22Rv1 (cell line): ENCODE measurements around the gene IL17RB.

Experiments used
- H3K27ac ChIP-seq: fragments of 450-650 bp; 2 replicates; pipeline ENCODE4 v1.5.1; 2017
- CTCF ChIP-seq: fragments of 450-650 bp; IDR thresholded peaks from 2 replicates; pipeline ENCODE4 v1.5.1; 2017; ENCODE audit warnings: mild to moderate bottlenecking
- ZFX ChIP-seq: fragments of 450-650 bp; IDR thresholded peaks from 2 replicates; pipeline ENCODE4 v1.6.1; 2017; ENCODE audit warnings: antibody characterized with exemption, borderline replicate concordance

The IL17RB gene

GRCh38 chr3:53900666-53901331 is 54.4 kb downstream of the IL17RB start:
- TF ChIP-seq CTCF = no peak
- no peak for TF ChIP-seq ZFX

DNA sequence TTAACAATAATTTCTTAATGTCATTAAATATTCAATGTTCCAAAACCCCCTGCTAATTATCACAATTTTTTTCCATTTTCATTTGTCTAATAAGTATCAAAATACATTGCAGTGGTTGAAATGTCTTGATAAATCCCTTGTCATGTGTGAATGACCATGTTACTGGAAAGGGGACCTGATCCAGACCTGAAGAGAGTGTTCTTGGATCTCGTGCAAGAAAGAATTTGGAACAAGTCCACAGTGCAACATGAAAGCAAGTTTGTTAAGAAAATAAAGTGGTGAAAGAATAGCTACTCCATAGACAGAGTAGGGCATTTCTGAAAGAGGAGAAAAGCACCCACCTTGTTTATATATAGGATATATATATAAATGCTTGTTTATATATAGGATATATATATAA is 55.7 kb downstream of the IL17RB start:
- H3K27ac ChIP-seq = no peak overlapping the region
- TF ChIP-seq CTCF (no peak), ZFX (no peak)

More at GRCh38 chr3:53900666-53901331, 54.4 kb downstream of the IL17RB start:
- no peak overlapping the region for H3K27ac ChIP-seq

GRCh38 chr3:53902711-53903110 is 56.3 kb downstream of the IL17RB start:
- TF ChIP-seq ZFX (no peak), CTCF (no peak)
- no peak overlapping the region for H3K27ac ChIP-seq

- TF ChIP-seq ZFX (no peak), CTCF (no peak)
- H3K27ac ChIP-seq = no peak overlapping the region
Observed at GRCh38 chr3:53913401-53913800, 67.0 kb downstream of the IL17RB start.
